HG03460 (cell line): ENCODE measurements around the gene KAT7.

Experiments used
- ATAC-seq: cut with Tn5 transposase; IDR thresholded peaks from one replicate; pipeline ENCODE4 v1.9.1; 2021; ENCODE audit not compliant: unreplicated experiment

The KAT7 gene

GRCh38 chr17:49839455-49839854, 51.0 kb downstream of the KAT7 start:
- ATAC-seq = no peak

GRCh38 chr17:49841548-49841947, 53.1 kb downstream of the KAT7 start:
- ATAC-seq = no peak

GRCh38 chr17:49842371-49842770, 53.9 kb downstream of the KAT7 start:
- no peak for ATAC-seq

- no peak for ATAC-seq
Observed at GRCh38 chr17:49842846-49843245, 54.4 kb downstream of the KAT7 start.

GRCh38 chr17:49843774-49844350, 55.4 kb downstream of the KAT7 start:
- no peak for ATAC-seq

- no peak for ATAC-seq
Observed at GRCh38 chr17:49845321-49845720, 56.8 kb downstream of the KAT7 start.

- ATAC-seq = no peak
Observed at GRCh38 chr17:49846938-49847712, 58.6 kb downstream of the KAT7 start.

- no peak for ATAC-seq
Observed at GRCh38 chr17:49848019-49848473, 59.6 kb downstream of the KAT7 start, which contains the start of gene TAC4. TAC4 (minus strand) TSS chr17:49848069; CDS start chr17:49848017, 52 bp downstream.

GRCh38 chr17:49848739-49849138, 60.3 kb downstream of the KAT7 start:
- no peak for ATAC-seq

GRCh38 chr17:49850218-49850610, 61.7 kb downstream of the KAT7 start:
- ATAC-seq = no peak

GRCh38 chr17:49850772-49851386, 62.4 kb downstream of the KAT7 start:
- ATAC-seq = no peak

GRCh38 chr17:49851387-49852291, 63.2 kb downstream of the KAT7 start:
- no peak for ATAC-seq

GRCh38 chr17:49853470-49854015, 65.1 kb downstream of the KAT7 start:
- no peak for ATAC-seq

- ATAC-seq = no peak
Observed at GRCh38 chr17:49854126-49854525, 65.6 kb downstream of the KAT7 start.

GRCh38 chr17:49858796-49859195, 70.3 kb downstream of the KAT7 start:
- ATAC-seq = no peak

- no peak for ATAC-seq
Observed at GRCh38 chr17:49859991-49860953, 71.8 kb downstream of the KAT7 start.

GRCh38 chr17:49861150-49861884, 72.8 kb downstream of the KAT7 start:
- ATAC-seq = no peak

- ATAC-seq = no peak
Observed at GRCh38 chr17:49862781-49863331, 74.4 kb downstream of the KAT7 start.

- no peak for ATAC-seq
Observed at GRCh38 chr17:49866019-49866380, 77.5 kb downstream of the KAT7 start.
